ENCODE results near the gene SCT. TPM values are rescaled to one million over a fixed set of nuclear protein-coding genes. Genes with fewer than 3 reads are reported as not detected.

SCT gene
- total RNA-seq, 4 donors from 2014 or later: not detected

DNA sequence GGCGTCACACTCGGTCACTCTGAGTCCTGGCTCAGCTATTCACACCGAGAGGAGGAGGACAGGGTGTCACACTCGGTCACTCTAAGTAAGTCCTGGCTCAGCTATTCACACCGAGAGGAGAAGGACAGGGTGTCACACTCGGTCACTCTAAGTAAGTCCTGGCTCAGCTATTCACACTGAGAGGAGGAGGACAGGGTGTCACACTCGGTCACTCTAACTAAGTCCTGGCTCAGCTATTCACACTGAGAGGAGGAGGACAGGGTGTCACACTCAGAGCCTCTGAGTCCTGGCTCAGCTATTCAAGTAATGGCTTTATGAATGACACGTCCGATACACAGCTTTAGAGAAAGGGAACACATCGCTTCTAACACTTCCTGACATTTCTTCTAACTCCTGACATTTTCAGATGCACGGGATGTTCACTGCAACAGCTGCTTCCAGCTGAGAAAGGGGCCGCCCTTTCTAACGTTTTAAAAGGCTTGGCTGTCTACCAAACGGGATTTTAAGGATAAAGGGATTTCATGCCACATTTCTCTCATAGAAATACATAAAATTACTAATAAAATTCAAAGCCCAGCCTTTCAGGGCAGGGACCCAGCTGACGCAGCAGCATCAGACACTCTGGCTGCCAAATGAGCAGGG is 38.2 kb upstream of the SCT start:
- no peak for DNase-seq
- TF ChIP-seq POLR2A (IDR thresholded peaks at IDR 0.05): no peak
- TF ChIP-seq, protein P1, sequence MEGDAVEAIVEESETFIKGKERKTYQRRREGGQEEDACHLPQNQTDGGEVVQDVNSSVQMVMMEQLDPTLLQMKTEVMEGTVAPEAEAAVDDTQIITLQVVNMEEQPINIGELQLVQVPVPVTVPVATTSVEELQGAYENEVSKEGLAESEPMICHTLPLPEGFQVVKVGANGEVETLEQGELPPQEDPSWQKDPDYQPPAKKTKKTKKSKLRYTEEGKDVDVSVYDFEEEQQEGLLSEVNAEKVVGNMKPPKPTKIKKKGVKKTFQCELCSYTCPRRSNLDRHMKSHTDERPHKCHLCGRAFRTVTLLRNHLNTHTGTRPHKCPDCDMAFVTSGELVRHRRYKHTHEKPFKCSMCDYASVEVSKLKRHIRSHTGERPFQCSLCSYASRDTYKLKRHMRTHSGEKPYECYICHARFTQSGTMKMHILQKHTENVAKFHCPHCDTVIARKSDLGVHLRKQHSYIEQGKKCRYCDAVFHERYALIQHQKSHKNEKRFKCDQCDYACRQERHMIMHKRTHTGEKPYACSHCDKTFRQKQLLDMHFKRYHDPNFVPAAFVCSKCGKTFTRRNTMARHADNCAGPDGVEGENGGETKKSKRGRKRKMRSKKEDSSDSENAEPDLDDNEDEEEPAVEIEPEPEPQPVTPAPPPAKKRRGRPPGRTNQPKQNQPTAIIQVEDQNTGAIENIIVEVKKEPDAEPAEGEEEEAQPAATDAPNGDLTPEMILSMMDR (IDR thresholded peaks at IDR 0.05): no peak
- H3K9me3 ChIP-seq: no peaks in the 10 kb centered on the region
- peaks cover 5 to 6% of the 10 kb centered on the region in 2 donors for H3K36me3 ChIP-seq
- 74 to 83% methylated on average over 9 to 11 of the region's 15 CpGs for WGBS, 2 donors
- H3K4me1 ChIP-seq: peaks cover 3 to 7% of the 10 kb centered on the region in 2 donors
- H3K4me3 ChIP-seq (replicated peaks in 1 of 3): no peak overlapping the region
- intact Hi-C loops (cut with DNase I): loop anchor here (10.0 kb wide), 1 partner anchor 60 kb away; no protein-coding TSS in a partner anchor
- peak overlapping the region in 1 of 3 donors; percentile 26 for H3K27ac ChIP-seq
- no peaks in the 10 kb centered on the region for H3K27me3 ChIP-seq

DNA sequence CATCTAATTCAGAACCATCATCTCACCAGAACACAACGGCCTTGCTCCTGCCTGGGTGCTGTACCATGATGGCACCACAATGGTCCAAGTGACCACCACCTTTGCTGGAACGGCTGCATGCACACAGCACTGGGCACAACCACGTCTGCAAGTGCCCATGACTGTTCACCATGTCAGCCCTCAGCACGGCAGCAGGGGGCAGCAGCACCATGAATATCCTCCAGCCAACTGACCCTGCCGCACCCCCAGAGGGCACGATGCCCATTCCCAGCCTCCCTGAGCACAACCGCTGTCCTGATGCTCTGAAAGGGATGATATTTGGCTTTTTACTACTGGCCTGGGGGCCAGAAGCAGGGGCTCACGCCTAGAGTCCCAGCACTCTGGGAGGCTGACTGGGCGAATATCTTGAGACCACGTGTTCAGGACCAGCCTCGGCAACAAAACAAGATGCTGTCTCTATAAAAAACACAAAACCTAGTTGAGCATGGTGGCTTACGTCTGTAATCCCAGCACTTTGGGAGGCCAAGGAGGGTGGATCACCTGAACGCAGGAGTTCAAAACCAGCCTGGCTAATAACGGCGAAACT is 35.8 kb upstream of the SCT start:
- Histone ChIP-seq H3K27me3 (no peaks in the 10 kb centered on the region), H3K4me3 (replicated peaks in 1 of 3) (no peak overlapping the region), H3K36me3 (peaks cover 5 to 12% of the 10 kb centered on the region in 2 donors), H3K4me1 (peaks cover 0 to 3% of the 10 kb centered on the region in 2 donors), H3K9me3 (no peaks in the 10 kb centered on the region), H3K27ac (no peak overlapping the region)
- DNase-seq: peak; percentile 66 to 74
- intact Hi-C loops (cut with DNase I): loop anchor here (10.0 kb wide), 1 partner anchor 62 kb away; no protein-coding TSS in a partner anchor
- TF ChIP-seq, protein P1 (IDR thresholded peaks at IDR 0.05): peak; percentile 28 to 81 (median 68)
- no peak for TF ChIP-seq POLR2A (IDR thresholded peaks at IDR 0.05)
- WGBS, 2 donors: 57 to 66% methylated on average over 14 to 15 of the region's 15 CpGs

DNA sequence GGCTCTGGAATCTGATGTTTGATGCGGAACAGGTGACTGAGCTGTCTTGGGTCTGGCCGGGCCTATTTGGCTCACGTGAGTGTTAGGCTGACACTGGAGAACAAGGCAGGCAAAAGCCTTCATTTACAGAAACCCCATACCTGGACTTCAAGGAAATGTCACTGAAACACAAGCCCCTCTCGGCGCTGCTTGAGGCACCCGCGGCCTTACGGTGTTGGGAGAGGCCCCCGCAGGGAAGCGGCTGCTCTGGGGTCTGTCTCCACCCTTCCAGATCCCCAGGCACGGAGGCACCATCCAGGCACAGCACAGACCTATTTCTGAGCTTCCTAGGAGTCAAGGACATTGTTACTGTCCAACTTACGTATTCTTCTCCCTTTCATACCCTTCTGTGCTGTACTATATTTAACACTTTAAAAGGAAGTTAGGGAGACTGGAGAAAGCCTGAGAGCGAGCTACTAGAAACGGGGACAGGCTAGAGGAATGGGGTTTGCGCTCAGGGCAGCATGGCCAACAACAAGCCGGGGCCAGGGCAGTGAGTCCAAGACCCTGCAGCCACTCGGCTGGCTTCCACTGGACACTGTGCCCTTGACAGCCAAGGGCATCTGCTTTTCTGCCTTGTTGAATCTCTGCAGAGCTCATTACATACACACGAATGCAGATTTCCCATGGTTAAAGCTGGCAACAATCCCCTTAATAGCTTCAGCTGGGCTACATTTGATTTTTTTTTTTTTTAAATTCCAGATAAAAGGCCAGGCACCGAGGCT is 33.9 kb upstream of the SCT start:
- peaks cover 0 to 3% of the 10 kb centered on the region in 2 donors for H3K4me1 ChIP-seq
- no peaks in the 10 kb centered on the region for H3K27me3 ChIP-seq
- no peak overlapping the region for H3K4me3 ChIP-seq (replicated peaks in 1 of 3)
- intact Hi-C loops (cut with DNase I): loop anchor here (10.0 kb wide), 1 partner anchor 64 kb away; no protein-coding TSS in a partner anchor
- peaks cover 3 to 12% of the 10 kb centered on the region in 2 donors for H3K36me3 ChIP-seq
- no peaks in the 10 kb centered on the region for H3K9me3 ChIP-seq
- 87 to 90% methylated on average over 13 to 16 of the region's 19 CpGs for WGBS, 2 donors
- no peak for DNase-seq
- H3K27ac ChIP-seq: no peak overlapping the region
- TF ChIP-seq, protein P1 (IDR thresholded peaks at IDR 0.05): no peak
- no peak for TF ChIP-seq POLR2A (IDR thresholded peaks at IDR 0.05)

DNA sequence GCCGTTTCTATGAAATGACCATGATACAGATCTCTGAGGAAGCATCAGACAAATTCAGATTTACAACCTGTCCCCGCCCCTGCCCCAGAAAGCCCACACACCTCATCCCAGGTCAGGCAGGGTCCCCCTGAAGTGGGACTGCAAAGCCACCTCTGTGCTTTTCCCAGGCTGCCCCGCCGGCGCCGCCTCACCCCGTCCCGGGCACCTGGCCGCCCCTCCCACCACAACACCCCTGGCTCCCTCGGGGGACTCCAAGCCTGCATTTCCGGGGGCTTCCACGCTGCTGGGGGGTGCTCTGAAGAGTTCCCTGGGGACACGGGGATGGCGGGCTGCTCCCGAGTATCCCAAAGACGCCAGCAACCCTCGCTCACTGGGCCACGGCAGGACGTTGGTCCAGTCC is 33.3 kb upstream of the SCT start:
- Histone ChIP-seq H3K9me3 (no peaks in the 10 kb centered on the region), H3K27ac (no peak overlapping the region), H3K4me1 (no peaks in the 10 kb centered on the region), H3K27me3 (no peaks in the 10 kb centered on the region), H3K36me3 (peaks cover 0 to 12% of the 10 kb centered on the region in 2 donors), H3K4me3 (replicated peaks in 1 of 3) (no peak overlapping the region)
- TF ChIP-seq POLR2A (IDR thresholded peaks at IDR 0.05): no peak
- TF ChIP-seq, protein P1 (IDR thresholded peaks at IDR 0.05): no peak
- WGBS, 2 donors: 93 to 95% methylated on average over 9 to 19 of the region's 19 CpGs
- DNase-seq: no peak
- intact Hi-C loops (cut with DNase I): loop anchor here (10.0 kb wide), 1 partner anchor 65 kb away; no protein-coding TSS in a partner anchor
